GM12874 (cell line): ENCODE data around the gene NBEAL1.

Source experiments
- CTCF ChIP-seq: IDR thresholded peaks from 2 replicates; pipeline ENCODE4 v1.5.1; 2011; ENCODE audit warnings: low read depth, mild to moderate bottlenecking, control low read depth, low read length, moderate library complexity; ENCODE audit not compliant: insufficient read depth

The NBEAL1 gene

GRCh38 chr2:203040966-203041521 is 26.4 kb downstream of the NBEAL1 start:
- no peak for TF ChIP-seq CTCF

GRCh38 chr2:203042178-203042577 is 27.5 kb downstream of the NBEAL1 start:
- no peak for TF ChIP-seq CTCF

GRCh38 chr2:203043226-203043625 is 28.6 kb downstream of the NBEAL1 start:
- TF ChIP-seq CTCF: no peak

- no peak for TF ChIP-seq CTCF
Measured at GRCh38 chr2:203045867-203046266, 31.2 kb downstream of the NBEAL1 start.

- TF ChIP-seq CTCF: no peak
Measured at GRCh38 chr2:203052539-203052938, 37.9 kb downstream of the NBEAL1 start.

- TF ChIP-seq CTCF: no peak
Measured at GRCh38 chr2:203059567-203060240, 45.0 kb downstream of the NBEAL1 start.

- TF ChIP-seq CTCF: no peak
Measured at GRCh38 chr2:203061346-203061745, 46.7 kb downstream of the NBEAL1 start.
